Measurements from ENCODE around the gene LDB3. TPM values are rescaled to one million over a fixed set of nuclear protein-coding genes. Genes with fewer than 3 reads are reported as not detected.

The LDB3 gene
- total and polyA plus RNA-seq, 10 donors, result 0.14 to 1.2 (median 0.36) TPM; not detected in 2

DNA sequence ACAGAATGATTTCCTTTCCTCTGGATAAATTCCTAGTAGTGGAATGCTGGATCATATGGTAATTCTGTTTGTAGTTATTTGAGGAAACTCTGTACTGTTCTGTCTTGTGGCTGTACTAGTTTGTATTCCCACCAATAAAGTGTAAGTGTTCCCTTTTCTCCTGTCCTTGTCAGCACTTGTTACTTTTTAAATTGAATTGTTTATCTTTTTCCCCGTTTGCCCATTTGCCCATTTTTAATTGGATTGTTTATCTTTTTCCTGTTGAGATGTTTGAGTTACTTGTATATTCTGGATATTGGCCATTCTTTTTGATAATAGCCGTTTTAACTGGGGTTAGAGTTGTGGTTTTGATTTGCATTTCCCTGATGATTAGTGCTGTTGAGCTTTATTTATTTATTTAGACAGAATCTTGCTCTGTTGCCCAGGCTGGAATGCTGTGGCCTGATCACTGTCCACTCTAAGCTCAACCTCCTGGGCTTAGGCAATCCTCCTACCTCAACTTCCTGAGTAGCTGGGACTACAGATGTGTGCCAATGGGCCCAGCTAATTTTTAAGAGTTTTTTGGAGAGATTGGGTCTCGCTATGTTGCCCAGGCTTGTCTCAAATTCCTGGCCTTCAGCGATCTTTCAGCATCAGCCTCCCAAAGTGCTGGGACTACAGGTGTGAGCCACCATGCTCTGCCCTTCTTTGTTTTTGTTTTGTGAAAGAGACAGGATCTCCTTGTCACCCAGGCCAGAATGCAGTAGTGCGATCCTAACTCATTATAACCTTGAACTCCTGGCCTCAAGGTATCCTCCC lies 111.1 kb downstream of the LDB3 start:
- 74 to 85% (median 79%) methylated on average over 5 of the region's 5 CpGs for WGBS, 5 donors
- H3K4me1 ChIP-seq, result no peaks in the 10 kb centered on the region
- DNase-seq, result no peak
- H3K27me3 ChIP-seq (replicated peaks in 1 of 7), result peaks cover 0 to 7% (median 0%) of the 10 kb centered on the region in 7 donors
- H3K9me3 ChIP-seq, result peaks cover 0 to 10% (median 0%) of the 10 kb centered on the region in 8 donors
- no peak overlapping the region for H3K27ac ChIP-seq
- H3K36me3 ChIP-seq, result no peaks in the 10 kb centered on the region
- TF ChIP-seq POLR2AphosphoS5 (IDR thresholded peaks at IDR 0.05) (no peak), POLR2A (IDR thresholded peaks at IDR 0.05) (no peak), CTCF (IDR thresholded peaks at IDR 0.05 in 8 of 11, conservative IDR thresholded peaks at IDR 0.05 in 3 of 11) (no peak)
- intact Hi-C loops (cut with DNase I; ENCODE audit: low total_unique reads), result no loop called here
- H3K4me3 ChIP-seq, result no peak overlapping the region

GRCh38 chr10:86782701-86783418 lies 114.5 kb downstream of the LDB3 start:
- peaks cover 0 to 17% (median 7%) of the 10 kb centered on the region in 8 donors for H3K9me3 ChIP-seq
- no peak for DNase-seq
- H3K27me3 ChIP-seq (replicated peaks in 1 of 7), result peaks cover 0 to 9% (median 0%) of the 10 kb centered on the region in 7 donors
- no peak overlapping the region for H3K27ac ChIP-seq
- 76 to 97% (median 85%) methylated on average over 1 of the region's 1 CpG for WGBS, 5 donors
- intact Hi-C loops (cut with DNase I; ENCODE audit: low total_unique reads), result no loop called here
- H3K36me3 ChIP-seq, result no peaks in the 10 kb centered on the region
- peaks cover 0 to 3% (median 0%) of the 10 kb centered on the region in 6 donors for H3K4me1 ChIP-seq
- TF ChIP-seq POLR2AphosphoS5 (IDR thresholded peaks at IDR 0.05), result no peak
- TF ChIP-seq CTCF (IDR thresholded peaks at IDR 0.05 in 8 of 11, conservative IDR thresholded peaks at IDR 0.05 in 3 of 11), result no peak
- TF ChIP-seq POLR2A (IDR thresholded peaks at IDR 0.05), result no peak
- no peak overlapping the region for H3K4me3 ChIP-seq

GRCh38 chr10:86785037-86785436 lies 116.7 kb downstream of the LDB3 start:
- intact Hi-C loops (cut with DNase I; ENCODE audit: low total_unique reads), result no loop called here
- Histone ChIP-seq H3K27me3 (replicated peaks in 1 of 7) (peaks cover 0 to 24% (median 0%) of the 10 kb centered on the region in 7 donors), H3K9me3 (peaks cover 0 to 21% (median 9%) of the 10 kb centered on the region in 8 donors), H3K36me3 (no peaks in the 10 kb centered on the region), H3K4me1 (peaks cover 0 to 3% (median 0%) of the 10 kb centered on the region in 6 donors), H3K4me3 (no peak overlapping the region), H3K27ac (no peak overlapping the region)
- WGBS, 5 donors, result 95 to 98% (median 96%) methylated on average over 4 of the region's 4 CpGs
- TF ChIP-seq CTCF (IDR thresholded peaks at IDR 0.05 in 8 of 11, conservative IDR thresholded peaks at IDR 0.05 in 3 of 11) (no peak), POLR2AphosphoS5 (IDR thresholded peaks at IDR 0.05) (no peak), POLR2A (IDR thresholded peaks at IDR 0.05) (no peak)
- DNase-seq, result no peak

Other genes with a start within 250 kb of the LDB3 start
- gene WAPL, start 146.7 kb upstream of the LDB3 start, total RNA-seq, result 10 to 100 TPM; 37.0 to 59.1 (median 51.5) TPM
- 10 to 100 TPM; 13.6 to 19.8 (median 17.0) TPM for gene WAPL, start 146.7 kb upstream of the LDB3 start, polyA plus RNA-seq
- not detected for gene OPN4, start 14.0 kb upstream of the LDB3 start, total RNA-seq
- not detected for gene OPN4, start 14.0 kb upstream of the LDB3 start, polyA plus RNA-seq
- gene BMPR1A, start 88.1 kb downstream of the LDB3 start, total RNA-seq, result 10 to 100 TPM in 5 of 7 donors, 1 to 10 TPM in 2; 8.3 to 17.9 (median 12.4) TPM
- 1 to 10 TPM; 1.3 to 2.6 (median 1.8) TPM for gene BMPR1A, start 88.1 kb downstream of the LDB3 start, polyA plus RNA-seq

Measured in spleen (tissue), 11 donors.